GM21529 (cell line): Measurements from ENCODE around the gene ATP10A.

Source experiments
- ATAC-seq: cut with Tn5 transposase; IDR thresholded peaks from one replicate; pipeline ENCODE4 v1.9.1; 2021; ENCODE audit not compliant: unreplicated experiment

ATP10A gene

GRCh38 chr15:25708391-25708790 lies 154.7 kb downstream of the ATP10A start:
- no peak for ATAC-seq

GRCh38 chr15:25707656-25708365 lies 155.3 kb downstream of the ATP10A start:
- ATAC-seq = no peak

GRCh38 chr15:25706176-25706955 lies 156.8 kb downstream of the ATP10A start:
- ATAC-seq = no peak

- no peak for ATAC-seq
Measured at GRCh38 chr15:25705433-25706115, 157.6 kb downstream of the ATP10A start.

- no peak for ATAC-seq
Measured at GRCh38 chr15:25703726-25704125, 159.4 kb downstream of the ATP10A start.

GRCh38 chr15:25701721-25702465 lies 161.2 kb downstream of the ATP10A start:
- ATAC-seq = no peak

GRCh38 chr15:25700916-25701315 lies 162.2 kb downstream of the ATP10A start:
- no peak for ATAC-seq

- no peak for ATAC-seq
Measured at GRCh38 chr15:25697586-25697985, 165.5 kb downstream of the ATP10A start.

GRCh38 chr15:25695875-25696760 lies 167.0 kb downstream of the ATP10A start:
- ATAC-seq = no peak

- no peak for ATAC-seq
Measured at GRCh38 chr15:25694823-25695312, 168.3 kb downstream of the ATP10A start.

GRCh38 chr15:25694239-25694584 lies 168.9 kb downstream of the ATP10A start:
- no peak for ATAC-seq

GRCh38 chr15:25693321-25694238 lies 169.5 kb downstream of the ATP10A start:
- no peak for ATAC-seq

GRCh38 chr15:25691544-25692430 lies 171.3 kb downstream of the ATP10A start:
- ATAC-seq = no peak

GRCh38 chr15:25690673-25691543 lies 172.2 kb downstream of the ATP10A start:
- no peak for ATAC-seq

- no peak for ATAC-seq
Measured at GRCh38 chr15:25689592-25689991, 173.5 kb downstream of the ATP10A start.

GRCh38 chr15:25688166-25688565 lies 175.0 kb downstream of the ATP10A start:
- no peak for ATAC-seq

- no peak for ATAC-seq
Measured at GRCh38 chr15:25687689-25688088, 175.4 kb downstream of the ATP10A start.
